ENCODE results near the gene CCNE1. TPM values are rescaled to one million over a fixed set of nuclear protein-coding genes. Genes with fewer than 3 reads are reported as not detected.

Gene CCNE1
- total and polyA plus RNA-seq, 2 of the 13 experiments (the other 11 are each of a cell fraction or from before 2014, with no cell fraction given) = 16.0 to 50.6 TPM

GRCh38 chr19:29861574-29861973, 49.8 kb downstream of the CCNE1 start:
- no peak for FAIRE-seq
- POLR2A ChIA-PET = no interaction called here

DNA sequence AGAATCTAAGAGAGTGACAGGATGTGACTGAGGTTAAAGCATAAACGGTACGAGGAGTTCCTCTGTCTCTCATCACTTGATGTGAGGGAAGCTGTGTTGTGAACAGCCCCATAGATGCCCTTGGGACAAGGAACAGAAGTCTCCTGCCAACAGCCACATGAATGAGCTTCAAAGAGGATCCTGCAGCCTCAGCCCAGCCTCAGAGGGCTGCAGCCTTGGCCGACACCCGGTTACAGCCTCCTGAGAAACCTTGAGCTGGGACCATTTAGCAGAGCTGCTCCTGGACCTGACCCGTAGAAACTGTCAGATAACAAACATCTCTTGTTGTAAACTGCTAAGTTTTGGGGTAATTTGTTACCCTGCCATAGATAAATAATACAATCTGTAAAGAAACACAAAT, 54.2 kb downstream of the CCNE1 start:
- intact Hi-C loops (cut with micrococcal nuclease; ENCODE audit: unreplicated experiment) (no loop called here), in situ Hi-C loops (cut with HindIII; ENCODE audit: extremely low pct_ligation_motif_present, low pct_unique_long_range_greater_than_20kb) (no loop called here)
- CTCF ChIA-PET (ENCODE audit: low intra/inter-chr PET ratio, low total read pairs) = no interaction called here
- Histone ChIP-seq H3K27me3 (ENCODE audit: control insufficient read depth in 1 of 2, insufficient read depth in 2 of 2, low read length in 2 of 2) (peaks cover 0 to 23% of the 10 kb centered on the region in 2 experiments), H3K9ac (ENCODE audit: insufficient read depth, low read depth, low read length) (no peak overlapping the region), H3K79me2 (ENCODE audit: insufficient read depth, low read length) (no peaks in the 10 kb centered on the region), H3K4me2 (ENCODE audit: low read depth, low read length) (no peak overlapping the region), H3K36me3 (replicated peaks in 1 of 2; ENCODE audit: control insufficient read depth in 1 of 2, insufficient read depth in 2 of 2, low read length in 2 of 2) (no peaks in the 10 kb centered on the region), H3K27ac (ENCODE audit: extremely low read length, insufficient read depth, low read length) (no peak overlapping the region), H3K9me3 (ENCODE audit: low read length) (peaks cover 9% of the 10 kb centered on the region), H3K4me1 (ENCODE audit: insufficient read depth, low read length) (peaks cover 6% of the 10 kb centered on the region), H2AFZ (ENCODE audit: low read length) (no peak overlapping the region), H4K20me1 (ENCODE audit: insufficient read depth, low read length) (no peaks in the 10 kb centered on the region), H3K4me3 (replicated peaks in 1 of 3; ENCODE audit: insufficient read depth in 1 of 3, low read depth in 2 of 3, low read length in 3 of 3) (no peak overlapping the region)
- 0% methylated on average over 5 of the region's 5 CpGs for WGBS (ENCODE audit: low lambda C conversion rate)
- BruUV-seq (replicated peaks) = no TSS peak
- FAIRE-seq (no peak), DNase-seq (ENCODE audit: low spot score) (no peak), ATAC-seq (no peak)
- POLR2A ChIA-PET = no interaction called here
- no peak for TF ChIP-seq XRCC5 (optimal IDR thresholded peaks at IDR 0.05; ENCODE audit: low read length)
- TF ChIP-seq, protein P1, sequence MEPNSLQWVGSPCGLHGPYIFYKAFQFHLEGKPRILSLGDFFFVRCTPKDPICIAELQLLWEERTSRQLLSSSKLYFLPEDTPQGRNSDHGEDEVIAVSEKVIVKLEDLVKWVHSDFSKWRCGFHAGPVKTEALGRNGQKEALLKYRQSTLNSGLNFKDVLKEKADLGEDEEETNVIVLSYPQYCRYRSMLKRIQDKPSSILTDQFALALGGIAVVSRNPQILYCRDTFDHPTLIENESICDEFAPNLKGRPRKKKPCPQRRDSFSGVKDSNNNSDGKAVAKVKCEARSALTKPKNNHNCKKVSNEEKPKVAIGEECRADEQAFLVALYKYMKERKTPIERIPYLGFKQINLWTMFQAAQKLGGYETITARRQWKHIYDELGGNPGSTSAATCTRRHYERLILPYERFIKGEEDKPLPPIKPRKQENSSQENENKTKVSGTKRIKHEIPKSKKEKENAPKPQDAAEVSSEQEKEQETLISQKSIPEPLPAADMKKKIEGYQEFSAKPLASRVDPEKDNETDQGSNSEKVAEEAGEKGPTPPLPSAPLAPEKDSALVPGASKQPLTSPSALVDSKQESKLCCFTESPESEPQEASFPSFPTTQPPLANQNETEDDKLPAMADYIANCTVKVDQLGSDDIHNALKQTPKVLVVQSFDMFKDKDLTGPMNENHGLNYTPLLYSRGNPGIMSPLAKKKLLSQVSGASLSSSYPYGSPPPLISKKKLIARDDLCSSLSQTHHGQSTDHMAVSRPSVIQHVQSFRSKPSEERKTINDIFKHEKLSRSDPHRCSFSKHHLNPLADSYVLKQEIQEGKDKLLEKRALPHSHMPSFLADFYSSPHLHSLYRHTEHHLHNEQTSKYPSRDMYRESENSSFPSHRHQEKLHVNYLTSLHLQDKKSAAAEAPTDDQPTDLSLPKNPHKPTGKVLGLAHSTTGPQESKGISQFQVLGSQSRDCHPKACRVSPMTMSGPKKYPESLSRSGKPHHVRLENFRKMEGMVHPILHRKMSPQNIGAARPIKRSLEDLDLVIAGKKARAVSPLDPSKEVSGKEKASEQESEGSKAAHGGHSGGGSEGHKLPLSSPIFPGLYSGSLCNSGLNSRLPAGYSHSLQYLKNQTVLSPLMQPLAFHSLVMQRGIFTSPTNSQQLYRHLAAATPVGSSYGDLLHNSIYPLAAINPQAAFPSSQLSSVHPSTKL (CRISPR knock-in tag; IDR thresholded peaks at IDR 0.05) = no peak
- no peak for TF ChIP-seq NCOR1 (IDR thresholded peaks at IDR 0.05; ENCODE audit: borderline replicate concordance, low read length)
- TF ChIP-seq MIER2 (CRISPR knock-in tag; IDR thresholded peaks at IDR 0.05) = no peak
- TF ChIP-seq SP5 (CRISPR knock-in tag; IDR thresholded peaks at IDR 0.05; ENCODE audit: borderline replicate concordance, low read depth) = no peak
- no peak for TF ChIP-seq IKZF4 (CRISPR knock-in tag; IDR thresholded peaks at IDR 0.05; ENCODE audit: borderline replicate concordance, low read depth, not compliant biosample characterization)
- no peak for TF ChIP-seq SAFB2 (CRISPR knock-in tag; IDR thresholded peaks at IDR 0.05; ENCODE audit: borderline replicate concordance, low read depth)
- TF ChIP-seq CC2D1A (CRISPR knock-in tag; IDR thresholded peaks at IDR 0.05) = no peak
- no peak for TF ChIP-seq ZNF546 (CRISPR knock-in tag; conservative IDR thresholded peaks at IDR 0.05)
- no peak for TF ChIP-seq ATF3 (CRISPR knock-in tag; IDR thresholded peaks at IDR 0.05)

More at GRCh38 chr19:29861574-29861973, 49.8 kb downstream of the CCNE1 start:
- no peaks in the 10 kb centered on the region for H3K4me1 ChIP-seq (ENCODE audit: insufficient read depth, low read length)
- no peaks in the 10 kb centered on the region for H3K36me3 ChIP-seq (replicated peaks in 1 of 2; ENCODE audit: control insufficient read depth in 1 of 2, insufficient read depth in 2 of 2, low read length in 2 of 2)
- H3K27me3 ChIP-seq (ENCODE audit: control insufficient read depth in 1 of 2, insufficient read depth in 2 of 2, low read length in 2 of 2) = peaks cover 0 to 23% of the 10 kb centered on the region in 2 experiments
- in situ Hi-C loops (cut with HindIII; ENCODE audit: extremely low pct_ligation_motif_present, low pct_unique_long_range_greater_than_20kb) (no loop called here), intact Hi-C loops (cut with micrococcal nuclease; ENCODE audit: unreplicated experiment) (no loop called here)
- no peak overlapping the region for H3K27ac ChIP-seq (ENCODE audit: extremely low read length, insufficient read depth, low read length)
- H3K9ac ChIP-seq (ENCODE audit: insufficient read depth, low read depth, low read length) = no peak overlapping the region
- no peak overlapping the region for H3K4me3 ChIP-seq (replicated peaks in 1 of 3; ENCODE audit: insufficient read depth in 1 of 3, low read depth in 2 of 3, low read length in 3 of 3)
- CTCF ChIA-PET (ENCODE audit: low intra/inter-chr PET ratio, low total read pairs) = no interaction called here
- ATAC-seq (no peak), DNase-seq (ENCODE audit: low spot score) (no peak)
- BruUV-seq (replicated peaks) = no TSS peak
- H3K9me3 ChIP-seq (ENCODE audit: low read length) = no peaks in the 10 kb centered on the region
- H2AFZ ChIP-seq (ENCODE audit: low read length) = no peak overlapping the region
- 45% methylated on average over 7 of the region's 7 CpGs for WGBS (ENCODE audit: low lambda C conversion rate)
- TF ChIP-seq ATF7 (IDR thresholded peaks at IDR 0.05) (peak; percentile 96), ATF7 (CRISPR knock-in tag; IDR thresholded peaks at IDR 0.05) (no peak), ZBTB2 (CRISPR knock-in tag; IDR thresholded peaks at IDR 0.05; ENCODE audit: low read depth) (no peak), CREB1 (IDR thresholded peaks at IDR 0.05) (peak; percentile 96), CREB1 (CRISPR knock-in tag; IDR thresholded peaks at IDR 0.05) (no peak)
- no peak overlapping the region for H3K4me2 ChIP-seq (ENCODE audit: low read depth, low read length)
- H3K79me2 ChIP-seq (ENCODE audit: insufficient read depth, low read length) = no peaks in the 10 kb centered on the region
- no peaks in the 10 kb centered on the region for H4K20me1 ChIP-seq (ENCODE audit: insufficient read depth, low read length)
